Smooth muscle cell of bladder (primary cell): ENCODE measurements around the gene TAS1R2. TPM values are rescaled to one million over a fixed set of nuclear protein-coding genes. Genes with fewer than 3 reads are reported as not detected.

Source experiments
- total RNA-seq: library from RNA; depleted of rRNA; stranded (reverse); fragments of >200 nt; gene quantifications from 2 replicates; pipeline ENCODE4 v1.2.3, GENCODE V29; 2014

TAS1R2 gene
- total RNA-seq: not detected in 2 replicates

DNA sequence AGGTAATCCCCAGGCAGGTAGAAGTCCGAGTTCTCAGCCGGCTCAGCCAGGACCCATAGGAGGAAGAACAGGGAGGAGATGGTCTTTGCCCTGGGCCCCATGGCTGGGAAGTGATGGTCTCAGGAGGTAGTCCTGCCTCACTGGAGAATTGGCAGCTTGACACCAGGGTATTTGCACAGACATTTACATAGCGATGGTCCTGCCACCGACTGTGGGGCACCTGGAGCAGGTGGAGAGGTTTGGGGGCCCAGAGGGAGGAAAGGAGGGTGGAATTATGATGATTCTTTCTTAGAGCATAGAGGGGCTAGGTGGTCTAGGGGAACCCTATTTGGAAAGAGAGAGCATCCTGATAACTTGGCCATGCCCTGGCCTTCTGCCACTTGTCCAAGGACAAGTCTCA, at the start of gene TAS1R2:
TSS of gene TAS1R2 (minus strand) at position 101 of the 400 bp plus-strand sequence. CDS start at position 101, 0 bp downstream.

DNA sequence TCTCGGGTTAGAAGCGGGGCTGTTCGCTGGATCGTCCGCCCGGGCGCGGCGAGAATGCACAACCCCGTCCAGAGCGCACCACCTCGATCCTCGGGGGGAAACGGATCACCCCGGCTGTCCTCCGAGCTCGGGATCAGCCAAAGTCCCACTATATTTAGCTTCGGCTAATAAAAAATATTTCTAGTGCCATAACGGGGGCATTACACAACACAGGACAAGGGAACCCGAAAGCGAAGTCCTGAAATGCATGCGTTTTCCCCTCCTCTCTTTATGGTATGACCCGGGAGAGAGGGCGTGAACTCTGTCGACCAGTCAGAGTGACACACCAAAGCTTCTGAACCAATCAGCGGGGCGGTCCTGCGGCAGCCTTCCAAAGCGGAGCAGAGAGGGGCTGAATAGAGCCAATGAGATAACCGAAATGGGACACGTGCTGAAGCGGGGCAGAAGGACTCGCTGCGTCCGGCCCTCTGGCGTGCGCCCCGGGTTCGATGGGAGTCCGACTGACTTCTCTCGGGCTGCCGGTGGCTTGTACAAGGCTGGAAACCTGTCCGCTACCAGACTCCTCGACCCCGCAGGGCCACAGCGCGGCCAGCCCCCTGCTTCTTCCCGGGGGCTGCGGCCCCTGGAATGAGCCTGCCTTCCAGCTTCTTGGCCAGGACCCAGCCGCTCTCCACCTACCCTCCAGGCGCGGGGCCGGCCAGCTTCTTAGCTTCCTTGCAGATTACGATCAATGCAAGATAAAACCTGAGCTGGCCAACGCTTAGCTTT, 43.2 kb upstream of the TAS1R2 start, which contains the start of gene ALDH4A1:
TSS of gene ALDH4A1 (minus strand) at position 33 of the 768 bp plus-strand sequence. CDS start at position 1, 32 bp downstream.

Other genes with a start within 250 kb of the TAS1R2 start
- not detected in 2 replicates for gene PAX7, start 228.8 kb downstream of the TAS1R2 start, total RNA-seq
- gene ALDH4A1, start 42.9 kb upstream of the TAS1R2 start, total RNA-seq: 7.6 and 8.5 TPM in 2 replicates
- 4.3 and 5.5 TPM in 2 replicates for gene IFFO2, start 97.0 kb upstream of the TAS1R2 start, total RNA-seq